Psoas muscle (tissue), 8 donors: Measurements from ENCODE around the gene ABCA3. TPM values are rescaled to one million over a fixed set of nuclear protein-coding genes. Genes with fewer than 3 reads are reported as not detected.

ENCODE experiments used
- ATAC-seq, 4 donors: fragments of 200-7000 bp; cut with Tn5 transposase; one replicate each; pipeline ENCODE4 v1.9.1; 2020; ENCODE audit warnings: moderate library complexity in 3 of 4, mild to moderate bottlenecking in 2 of 4
- DNase-seq, 2 donors: peaks; one replicate each; pipeline ENCODE4 v3.0.0-alpha.2; 2020
- H3K27ac ChIP-seq: fragments of 200-600 bp; one replicate; pipeline ENCODE4 v1.8.0; 2022
- H3K27me3 ChIP-seq, 3 donors: fragments of 200-600 bp in 1 of 3; one replicate each; pipeline versions ENCODE4 v1.6.1 to v1.8.0; 2013 to 2022; ENCODE audit warnings: low read length in 2 of 3, mild to moderate bottlenecking in 2 of 3, moderate library complexity in 1 of 3; ENCODE audit not compliant: insufficient read depth in 3 of 3
- H3K36me3 ChIP-seq, 2 donors: fragments of 200-600 bp in 1 of 2; one replicate each; pipeline versions ENCODE4 v1.6.1 to v1.8.0; 2013 to 2022; ENCODE audit warnings: low read depth in 1 of 2, mild to moderate bottlenecking in 1 of 2, moderate library complexity in 1 of 2; ENCODE audit not compliant: insufficient read depth in 1 of 2
- H3K4me1 ChIP-seq: fragments of 200-600 bp; one replicate; pipeline ENCODE4 v1.8.0; 2022
- H3K4me3 ChIP-seq: fragments of 200-600 bp; one replicate; pipeline ENCODE4 v1.8.0; 2022; ENCODE audit warnings: mild to moderate bottlenecking
- H3K9me3 ChIP-seq: fragments of 200-600 bp; one replicate; pipeline ENCODE4 v1.8.0; 2022
- WGBS, 3 donors: extraction: QIAGEN DNeasy Blood & Tissue Kit; methylation state at CpG; one replicate each; pipeline versions ENCODE4 v1.1.6 to v1.1.7; 2013; 5-methylcytosine and 5-hydroxymethylcytosine counted together
- intact Hi-C, 2 donors: fragments of 100-400 bp; cut with DNase I; formaldehyde crosslinking; loops; one replicate each; pipeline versions ENCODE4 v1.11.0 to v1.14.2; 2022
- polyA plus RNA-seq, 3 donors: library from polyadenylated mRNA; stranded (reverse); fragments of 200-250 nt; gene quantifications; one replicate each; pipeline ENCODE4 v1.2.3, GENCODE V29; 2013
- total RNA-seq, 4 donors: library from RNA; stranded (reverse); fragmentation: NEBNext Ultra II Directional in 2 of 4; extraction: Animal tissue kit (Norgen Biotek cat#: 25700) in 2 of 4; gene quantifications; one replicate each; pipeline versions ENCODE4 v1.2.1 to v1.2.4, GENCODE V29; 2021 to 2023
- TF ChIP-seq, protein P1 (sequence below): fragments of 200-600 bp; IDR thresholded peaks from one replicate; pipeline ENCODE4 v1.8.0; 2022; ENCODE audit warnings: antibody characterized with exemption
- donor health status: healthy with polysubstance abuse.
- donor health status: DM: no; HTN: no; CAD: no; lungs with moderate emphysema.
- donor health status: Bipolar disorder and iron deficiency.
- donor health status: healthy.
- donor health status: DM: yes; HTN: yes; CAD: no.
- donor health status: DM: no; HTN: no; CAD: no.
- donor health status: DM: no; HTN: no; CAD: no.
- donor health status: DM: yes; HTN: yes; CAD: no.

ABCA3 gene
- total and polyA plus RNA-seq, 7 donors = 2.2 to 9.4 (median 8.6) TPM

- ATAC-seq (no peak), DNase-seq (no peak)
- TF ChIP-seq, protein P1, sequence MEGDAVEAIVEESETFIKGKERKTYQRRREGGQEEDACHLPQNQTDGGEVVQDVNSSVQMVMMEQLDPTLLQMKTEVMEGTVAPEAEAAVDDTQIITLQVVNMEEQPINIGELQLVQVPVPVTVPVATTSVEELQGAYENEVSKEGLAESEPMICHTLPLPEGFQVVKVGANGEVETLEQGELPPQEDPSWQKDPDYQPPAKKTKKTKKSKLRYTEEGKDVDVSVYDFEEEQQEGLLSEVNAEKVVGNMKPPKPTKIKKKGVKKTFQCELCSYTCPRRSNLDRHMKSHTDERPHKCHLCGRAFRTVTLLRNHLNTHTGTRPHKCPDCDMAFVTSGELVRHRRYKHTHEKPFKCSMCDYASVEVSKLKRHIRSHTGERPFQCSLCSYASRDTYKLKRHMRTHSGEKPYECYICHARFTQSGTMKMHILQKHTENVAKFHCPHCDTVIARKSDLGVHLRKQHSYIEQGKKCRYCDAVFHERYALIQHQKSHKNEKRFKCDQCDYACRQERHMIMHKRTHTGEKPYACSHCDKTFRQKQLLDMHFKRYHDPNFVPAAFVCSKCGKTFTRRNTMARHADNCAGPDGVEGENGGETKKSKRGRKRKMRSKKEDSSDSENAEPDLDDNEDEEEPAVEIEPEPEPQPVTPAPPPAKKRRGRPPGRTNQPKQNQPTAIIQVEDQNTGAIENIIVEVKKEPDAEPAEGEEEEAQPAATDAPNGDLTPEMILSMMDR = no peak
- no peaks in the 10 kb centered on the region for H3K9me3 ChIP-seq
- WGBS, 3 donors = 76 to 77% (median 76%) methylated on average over 23 of the region's 23 CpGs
- intact Hi-C loops = no loop called here
- H3K4me1 ChIP-seq = no peaks in the 10 kb centered on the region
- H3K4me3 ChIP-seq = no peak overlapping the region
- no peak overlapping the region for H3K27ac ChIP-seq
- H3K36me3 ChIP-seq = peaks cover 0 to 15% of the 10 kb centered on the region in 2 donors
- no peaks in the 10 kb centered on the region for H3K27me3 ChIP-seq
Measured at GRCh38 chr16:2331199-2331930, 9.2 kb downstream of the ABCA3 start.

- Histone ChIP-seq H3K36me3 (peaks cover 0 to 33% of the 10 kb centered on the region in 2 donors), H3K4me1 (no peaks in the 10 kb centered on the region), H3K4me3 (no peak overlapping the region), H3K27me3 (no peaks in the 10 kb centered on the region), H3K27ac (no peak overlapping the region), H3K9me3 (no peaks in the 10 kb centered on the region)
- TF ChIP-seq, protein P1 = no peak
- WGBS, 3 donors = 81 to 92% (median 84%) methylated on average over 5 of the region's 5 CpGs
- intact Hi-C loops = no loop called here
- DNase-seq = no peak
- ATAC-seq = no peak
Measured at GRCh38 chr16:2329532-2329931, 11.0 kb downstream of the ABCA3 start.

- H3K27me3 ChIP-seq = no peaks in the 10 kb centered on the region
- no peak overlapping the region for H3K4me3 ChIP-seq
- peaks cover 0 to 43% of the 10 kb centered on the region in 2 donors for H3K36me3 ChIP-seq
- no peak for DNase-seq
- no peaks in the 10 kb centered on the region for H3K4me1 ChIP-seq
- no peaks in the 10 kb centered on the region for H3K9me3 ChIP-seq
- ATAC-seq = no peak
- no peak overlapping the region for H3K27ac ChIP-seq
- 88 to 93% (median 92%) methylated on average over 12 of the region's 12 CpGs for WGBS, 3 donors
- intact Hi-C loops = no loop called here
- TF ChIP-seq, protein P1 = no peak
Measured at GRCh38 chr16:2328428-2328827, 12.1 kb downstream of the ABCA3 start.

DNA sequence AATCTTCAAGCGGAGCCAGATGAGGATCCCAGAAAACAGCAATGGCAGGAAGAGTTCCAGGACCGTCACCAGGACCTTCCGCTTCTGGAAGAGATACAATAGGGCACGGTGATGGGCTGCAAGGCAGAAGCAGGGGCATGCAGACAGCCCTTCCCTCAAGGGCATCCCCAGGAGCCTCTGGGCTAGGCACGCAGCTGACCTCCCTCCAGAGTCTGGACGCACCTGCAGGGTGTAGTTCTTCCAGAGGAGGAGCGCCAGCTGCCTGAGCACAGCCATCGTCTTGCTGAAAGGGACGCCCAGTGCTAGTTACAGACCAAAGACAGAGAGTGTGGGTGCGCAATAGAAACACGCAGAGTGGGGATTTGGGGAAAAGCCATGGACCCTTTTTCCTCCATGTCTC, 14.3 kb downstream of the ABCA3 start:
- no peak overlapping the region for H3K27ac ChIP-seq
- H3K27me3 ChIP-seq = no peaks in the 10 kb centered on the region
- no peaks in the 10 kb centered on the region for H3K9me3 ChIP-seq
- DNase-seq (no peak), ATAC-seq (no peak)
- 93 to 98% (median 94%) methylated on average over 11 of the region's 11 CpGs for whole genome bisulfite sequencing, 3 donors
- TF ChIP-seq, protein P1 = no peak
- peaks cover 0 to 52% of the 10 kb centered on the region in 2 donors for H3K36me3 ChIP-seq
- intact Hi-C loops = no loop called here
- no peak overlapping the region for H3K4me3 ChIP-seq
- H3K4me1 ChIP-seq = no peaks in the 10 kb centered on the region

GRCh38 chr16:2325791-2326190, 14.7 kb downstream of the ABCA3 start:
- H3K27me3 ChIP-seq = no peaks in the 10 kb centered on the region
- H3K27ac ChIP-seq = no peak overlapping the region
- WGBS, 3 donors = 88 to 91% (median 88%) methylated on average over 16 of the region's 16 CpGs
- DNase-seq (no peak), ATAC-seq (no peak)
- TF ChIP-seq, protein P1 = no peak
- intact Hi-C loops = no loop called here
- peaks cover 0 to 56% of the 10 kb centered on the region in 2 donors for H3K36me3 ChIP-seq
- no peaks in the 10 kb centered on the region for H3K9me3 ChIP-seq
- no peak overlapping the region for H3K4me3 ChIP-seq
- H3K4me1 ChIP-seq = no peaks in the 10 kb centered on the region
